ENCODE results near the gene CTXN1. TPM values are rescaled to one million over a fixed set of nuclear protein-coding genes. Genes with fewer than 3 reads are reported as not detected.

CTXN1 gene
- total and polyA plus RNA-seq, 8 donors = 0.67 to 5.1 (median 1.7) TPM

DNA sequence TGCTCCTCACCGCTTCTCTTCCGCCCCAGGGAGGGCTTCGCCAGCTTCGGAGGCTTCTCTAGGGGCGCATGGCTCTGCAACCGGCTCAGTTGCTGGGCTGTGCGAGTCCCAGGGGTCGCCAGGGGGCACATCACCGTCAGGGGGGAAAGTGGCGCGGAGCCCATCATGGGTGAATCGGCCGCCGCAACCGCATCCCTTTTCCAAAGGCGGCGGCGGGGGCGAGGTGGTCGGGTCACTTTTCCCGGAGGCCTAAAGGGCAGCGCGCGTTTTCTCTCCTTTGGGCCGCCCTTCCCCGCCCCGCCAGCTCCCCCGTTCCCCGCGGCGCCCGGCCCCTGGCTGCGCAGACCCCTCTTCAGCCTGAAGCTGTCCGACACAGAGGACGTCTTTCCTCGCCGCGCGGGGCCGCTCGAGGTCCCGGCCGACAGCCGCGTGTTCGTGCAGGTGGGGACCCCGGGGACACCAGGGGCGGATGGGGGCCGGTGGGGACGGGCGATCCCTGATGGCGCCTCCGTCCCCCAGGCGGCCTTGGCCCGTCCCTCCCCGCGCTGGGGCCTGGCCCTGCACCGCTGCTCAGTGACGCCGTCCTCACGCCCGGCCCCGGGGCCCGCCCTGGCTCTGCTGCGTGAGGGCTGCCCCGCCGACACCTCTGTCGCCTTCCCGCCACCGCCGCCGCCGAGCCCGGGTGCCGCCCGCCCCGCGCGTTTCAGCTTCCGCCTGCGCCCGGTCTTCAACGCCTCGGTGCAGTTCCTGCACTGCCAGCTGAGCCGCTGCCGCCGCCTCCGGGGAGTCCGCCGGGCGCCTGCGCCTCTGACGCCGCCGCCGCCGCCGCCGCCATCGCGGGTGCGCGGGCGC is 9.6 kb downstream of the CTXN1 start:
- Histone ChIP-seq H3K27ac (no peak overlapping the region), H3K4me1 (peaks cover 4 to 18% (median 10%) of the 10 kb centered on the region in 3 donors), H3K4me3 (peak overlapping the region in 2 of 4 donors; percentile 31 to 38), H3K36me3 (peaks cover 0 to 14% (median 14%) of the 10 kb centered on the region in 3 donors), H3K27me3 (peaks cover 0 to 6% (median 0%) of the 10 kb centered on the region in 4 donors), H3K9me3 (no peaks in the 10 kb centered on the region)
- no peak for FAIRE-seq
- WGBS, 2 donors = 1 to 2% methylated on average over 84 to 104 of the region's 104 CpGs
- intact Hi-C loops (cut with DNase I) = no loop called here
- TF ChIP-seq, protein P1, sequence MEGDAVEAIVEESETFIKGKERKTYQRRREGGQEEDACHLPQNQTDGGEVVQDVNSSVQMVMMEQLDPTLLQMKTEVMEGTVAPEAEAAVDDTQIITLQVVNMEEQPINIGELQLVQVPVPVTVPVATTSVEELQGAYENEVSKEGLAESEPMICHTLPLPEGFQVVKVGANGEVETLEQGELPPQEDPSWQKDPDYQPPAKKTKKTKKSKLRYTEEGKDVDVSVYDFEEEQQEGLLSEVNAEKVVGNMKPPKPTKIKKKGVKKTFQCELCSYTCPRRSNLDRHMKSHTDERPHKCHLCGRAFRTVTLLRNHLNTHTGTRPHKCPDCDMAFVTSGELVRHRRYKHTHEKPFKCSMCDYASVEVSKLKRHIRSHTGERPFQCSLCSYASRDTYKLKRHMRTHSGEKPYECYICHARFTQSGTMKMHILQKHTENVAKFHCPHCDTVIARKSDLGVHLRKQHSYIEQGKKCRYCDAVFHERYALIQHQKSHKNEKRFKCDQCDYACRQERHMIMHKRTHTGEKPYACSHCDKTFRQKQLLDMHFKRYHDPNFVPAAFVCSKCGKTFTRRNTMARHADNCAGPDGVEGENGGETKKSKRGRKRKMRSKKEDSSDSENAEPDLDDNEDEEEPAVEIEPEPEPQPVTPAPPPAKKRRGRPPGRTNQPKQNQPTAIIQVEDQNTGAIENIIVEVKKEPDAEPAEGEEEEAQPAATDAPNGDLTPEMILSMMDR (IDR thresholded peaks at IDR 0.05) = no peak
- ATAC-seq = no peak
- peak in 5 of 6 donors; percentile 3 to 82 (median 50) for DNase-seq

- Histone ChIP-seq H3K4me3 (peak overlapping the region in 1 of 4 donors; percentile 38), H3K4me1 (peaks cover 0 to 18% (median 6%) of the 10 kb centered on the region in 3 donors), H3K27me3 (peaks cover 0 to 6% (median 0%) of the 10 kb centered on the region in 4 donors), H3K9me3 (no peaks in the 10 kb centered on the region), H3K36me3 (peaks cover 4 to 23% (median 19%) of the 10 kb centered on the region in 3 donors), H3K27ac (no peak overlapping the region)
- TF ChIP-seq, protein P1 (IDR thresholded peaks at IDR 0.05) = no peak
- ATAC-seq (no peak), DNase-seq (peak in 3 of 6 donors; percentile 5 to 33 (median 13)), FAIRE-seq (no peak)
- intact Hi-C loops (cut with DNase I) = no loop called here
- WGBS, 2 donors = 37 to 51% methylated on average over 21 to 24 of the region's 24 CpGs
Measured at GRCh38 chr19:7915250-7916102, 10.5 kb downstream of the CTXN1 start.

DNA sequence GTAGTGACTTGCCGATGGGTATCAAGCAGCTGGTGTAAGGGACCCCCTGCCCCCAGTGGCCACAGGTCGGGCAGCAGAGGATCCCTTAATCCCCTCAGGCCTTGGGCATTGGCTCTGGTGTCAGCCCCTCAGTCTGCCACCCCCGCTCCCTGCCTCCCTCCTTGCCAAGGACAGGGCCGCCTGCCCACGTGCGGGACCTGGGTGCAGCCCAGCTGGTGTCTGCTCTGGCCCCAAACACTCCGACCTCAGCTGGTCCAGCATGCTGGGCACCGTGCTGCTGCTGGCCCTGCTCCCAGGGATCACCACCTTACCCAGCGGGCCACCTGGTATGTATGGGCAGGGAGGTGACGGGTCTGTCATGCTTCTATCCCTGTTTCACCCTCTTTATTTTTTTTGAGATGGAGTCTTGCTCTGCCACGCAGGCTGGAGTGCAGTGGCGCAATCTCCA is 11.3 kb downstream of the CTXN1 start, which contains the start of gene TGFBR3L:
Gene TGFBR3L (plus strand): TSS at position 233 of the 448 bp plus-strand sequence.
- H3K9me3 ChIP-seq = no peaks in the 10 kb centered on the region
- ATAC-seq (peak in 2 of 4 donors; percentile 1 to 3), FAIRE-seq (no peak), DNase-seq (peak in 4 of 6 donors; percentile 8 to 82 (median 34))
- no peak within 1 kb of the TSS for H3K4me3 ChIP-seq
- WGBS, 2 donors = 34 to 36% methylated on average over 12 of the region's 12 CpGs
- H3K4me1 ChIP-seq = peaks cover 0 to 18% (median 6%) of the 10 kb centered on the region in 3 donors
- H3K27ac ChIP-seq = no peak within 1 kb of the TSS
- peaks cover 4 to 29% (median 22%) of the 10 kb centered on the region in 3 donors for H3K36me3 ChIP-seq
- TF ChIP-seq, protein P1 (IDR thresholded peaks at IDR 0.05) = no peak
- H3K27me3 ChIP-seq = peaks cover 0 to 6% (median 0%) of the 10 kb centered on the region in 4 donors
- intact Hi-C loops (cut with DNase I) = no loop called here

- intact Hi-C loops (cut with DNase I) = no loop called here
- WGBS, 2 donors = 50 to 52% methylated on average over 12 of the region's 12 CpGs
- Histone ChIP-seq H3K4me3 (no peak overlapping the region), H3K27me3 (peaks cover 0 to 6% (median 0%) of the 10 kb centered on the region in 4 donors), H3K4me1 (peaks cover 0 to 18% (median 6%) of the 10 kb centered on the region in 3 donors), H3K36me3 (peaks cover 4 to 29% (median 22%) of the 10 kb centered on the region in 3 donors), H3K27ac (no peak overlapping the region), H3K9me3 (no peaks in the 10 kb centered on the region)
- TF ChIP-seq, protein P1 (IDR thresholded peaks at IDR 0.05) = no peak
- FAIRE-seq (no peak), DNase-seq (peak in 1 of 6 donors; percentile 30), ATAC-seq (no peak)
Measured at GRCh38 chr19:7914099-7914498, 11.8 kb downstream of the CTXN1 start.
